ENCODE results near the gene AOPEP.

DNA sequence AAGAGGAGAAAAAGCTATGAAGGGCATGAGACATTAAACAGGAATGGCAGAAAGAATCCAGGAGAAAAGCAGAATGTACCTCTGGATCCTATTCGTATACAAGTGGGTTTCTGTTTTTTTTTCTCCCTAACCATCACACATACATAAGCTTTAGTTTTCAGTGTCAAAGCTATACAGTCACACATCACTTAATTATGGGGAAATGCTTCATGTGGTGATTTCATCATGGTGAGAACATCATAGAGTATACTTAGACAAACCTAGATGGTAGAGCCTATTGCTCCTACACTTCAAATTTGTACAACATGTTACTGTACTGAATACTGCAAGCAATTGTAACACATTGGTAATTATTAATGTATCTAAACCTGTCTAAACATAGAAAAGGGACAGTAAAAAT is 290.6 kb downstream of the AOPEP start:
- TF ChIP-seq, protein P1, sequence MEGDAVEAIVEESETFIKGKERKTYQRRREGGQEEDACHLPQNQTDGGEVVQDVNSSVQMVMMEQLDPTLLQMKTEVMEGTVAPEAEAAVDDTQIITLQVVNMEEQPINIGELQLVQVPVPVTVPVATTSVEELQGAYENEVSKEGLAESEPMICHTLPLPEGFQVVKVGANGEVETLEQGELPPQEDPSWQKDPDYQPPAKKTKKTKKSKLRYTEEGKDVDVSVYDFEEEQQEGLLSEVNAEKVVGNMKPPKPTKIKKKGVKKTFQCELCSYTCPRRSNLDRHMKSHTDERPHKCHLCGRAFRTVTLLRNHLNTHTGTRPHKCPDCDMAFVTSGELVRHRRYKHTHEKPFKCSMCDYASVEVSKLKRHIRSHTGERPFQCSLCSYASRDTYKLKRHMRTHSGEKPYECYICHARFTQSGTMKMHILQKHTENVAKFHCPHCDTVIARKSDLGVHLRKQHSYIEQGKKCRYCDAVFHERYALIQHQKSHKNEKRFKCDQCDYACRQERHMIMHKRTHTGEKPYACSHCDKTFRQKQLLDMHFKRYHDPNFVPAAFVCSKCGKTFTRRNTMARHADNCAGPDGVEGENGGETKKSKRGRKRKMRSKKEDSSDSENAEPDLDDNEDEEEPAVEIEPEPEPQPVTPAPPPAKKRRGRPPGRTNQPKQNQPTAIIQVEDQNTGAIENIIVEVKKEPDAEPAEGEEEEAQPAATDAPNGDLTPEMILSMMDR (IDR thresholded peaks at IDR 0.05; ENCODE audit: poor library complexity, severe bottlenecking): no peak
- TF ChIP-seq EZH2 (IDR thresholded peaks at IDR 0.05; ENCODE audit: borderline replicate concordance, insufficient read depth, low read length, poor library complexity, severe bottlenecking) (no peak), POLR2AphosphoS5 (IDR thresholded peaks at IDR 0.05) (no peak), TAF1 (IDR thresholded peaks at IDR 0.05; ENCODE audit: low read depth) (no peak)
